HepG2 (cell line): ENCODE data around the gene DCAF6. TPM values are rescaled to one million over a fixed set of nuclear protein-coding genes. Genes with fewer than 3 reads are reported as not detected.

Experiments
- ASH2L ChIP-seq: fragments of 300-600, 200-600 bp; sonication (generic); IDR thresholded peaks from 2 replicates; pipeline ENCODE4 v1.7.0; 2017; ENCODE audit warnings: low read depth, mild to moderate bottlenecking, moderate library complexity, mixed read lengths, low read length; ENCODE audit not compliant: insufficient read length
- CBX5 ChIP-seq: sonication (generic); formaldehyde crosslinking; IDR thresholded peaks from 2 replicates; pipeline ENCODE4 v1.4.0; 2020; ENCODE audit warnings: missing genetic modification reagents, borderline replicate concordance
- CC2D1A ChIP-seq: sonication (generic); formaldehyde crosslinking; IDR thresholded peaks from 2 replicates; pipeline ENCODE4 v1.8.1; 2023; ENCODE audit warnings: mild to moderate bottlenecking, missing genetic modification reagents
- EHMT2 ChIP-seq: fragments of 200-600 bp; sonication (generic); IDR thresholded peaks from 2 replicates; pipeline ENCODE4 v1.7.0; 2017; ENCODE audit warnings: antibody characterized with exemption, low read depth, low read length, borderline replicate concordance
- ESRRA ChIP-seq: sonication (generic); formaldehyde crosslinking; IDR thresholded peaks from 2 replicates; pipeline ENCODE4 v1.5.1; 2020; ENCODE audit warnings: mild to moderate bottlenecking, low read depth, missing genetic modification reagents
- HDAC1 ChIP-seq: sonication (generic); formaldehyde crosslinking; IDR thresholded peaks from 2 replicates; pipeline ENCODE4 v1.5.1; 2020; ENCODE audit warnings: mild to moderate bottlenecking, missing genetic modification reagents
- HNRNPK ChIP-seq: fragments of 200-400 bp; formaldehyde crosslinking; IDR thresholded peaks from 2 replicates; pipeline ENCODE4 v1.6.1; 2018; ENCODE audit warnings: low read length, low read depth, moderate library complexity, mild to moderate bottlenecking; ENCODE audit not compliant: poor library complexity, severe bottlenecking
- HNRNPL ChIP-seq: fragments of 200-400 bp; formaldehyde crosslinking; IDR thresholded peaks from 2 replicates; pipeline ENCODE4 v1.6.1; 2017; ENCODE audit warnings: mild to moderate bottlenecking, low read depth, low read length
- NFE2L2 ChIP-seq: fragments of 150-350 bp; IDR thresholded peaks from 2 replicates; pipeline ENCODE4 v1.6.1; 2014; ENCODE audit warnings: low read length
- NFYB ChIP-seq: sonication (generic); formaldehyde crosslinking; IDR thresholded peaks from 2 replicates; pipeline ENCODE4 v1.4.0; 2020; ENCODE audit warnings: missing genetic modification reagents
- PHF20 ChIP-seq: sonication (generic); formaldehyde crosslinking; IDR thresholded peaks from 2 replicates; pipeline ENCODE4 v1.5.0; 2020; ENCODE audit warnings: mild to moderate bottlenecking, missing genetic modification reagents
- POLR2G ChIP-seq: fragments of 200-400 bp; formaldehyde crosslinking; IDR thresholded peaks from 2 replicates; pipeline ENCODE4 v1.6.1; 2018; ENCODE audit warnings: mild to moderate bottlenecking, low read depth, low read length, moderate library complexity
- PRMT3 ChIP-seq: sonication (generic); formaldehyde crosslinking; IDR thresholded peaks from 2 replicates; pipeline ENCODE4 v1.8.1; 2022; ENCODE audit warnings: low read depth, mild to moderate bottlenecking, moderate library complexity, missing genetic modification reagents, borderline replicate concordance
- RNF219 ChIP-seq: sonication (generic); formaldehyde crosslinking; IDR thresholded peaks from 2 replicates; pipeline ENCODE4 v1.5.0; 2020; ENCODE audit warnings: mild to moderate bottlenecking, missing genetic modification reagents
- SIX4 ChIP-seq: sonication (generic); formaldehyde crosslinking; IDR thresholded peaks from 2 replicates; pipeline ENCODE4 v1.4.0; 2020; ENCODE audit warnings: missing genetic modification reagents
- TERF1 ChIP-seq: sonication (generic); formaldehyde crosslinking; IDR thresholded peaks from 2 replicates; pipeline ENCODE4 v1.8.0; 2022; ENCODE audit warnings: mild to moderate bottlenecking, missing genetic modification reagents, moderate library complexity
- THAP8 ChIP-seq: sonication (generic); formaldehyde crosslinking; IDR thresholded peaks from 2 replicates; pipeline ENCODE4 v1.5.1; 2020; ENCODE audit warnings: missing genetic modification reagents, mild to moderate bottlenecking, borderline replicate concordance
- THRA ChIP-seq: sonication (generic); formaldehyde crosslinking; IDR thresholded peaks from 2 replicates; pipeline ENCODE4 v1.4.0; 2020; ENCODE audit warnings: missing genetic modification reagents, borderline replicate concordance
- ZNF367 ChIP-seq: sonication (generic); formaldehyde crosslinking; IDR thresholded peaks from 2 replicates; pipeline ENCODE4 v1.4.0; 2020; ENCODE audit warnings: missing genetic modification reagents, borderline replicate concordance
- ZNF512 ChIP-seq: sonication (generic); formaldehyde crosslinking; IDR thresholded peaks from 2 replicates; pipeline ENCODE4 v1.4.0; 2020; ENCODE audit warnings: mild to moderate bottlenecking, missing genetic modification reagents
- ZNF546 ChIP-seq: sonication (generic); formaldehyde crosslinking; conservative IDR thresholded peaks from 2 replicates; pipeline ENCODE4 v1.8.1; 2023; ENCODE audit warnings: mild to moderate bottlenecking, missing genetic modification reagents
- ZNF670 ChIP-seq: sonication (generic); formaldehyde crosslinking; IDR thresholded peaks from 2 replicates; pipeline ENCODE4 v1.8.0; 2022; ENCODE audit warnings: mild to moderate bottlenecking, missing genetic modification reagents, borderline replicate concordance
- ZZZ3 ChIP-seq: sonication (generic); formaldehyde crosslinking; IDR thresholded peaks from 2 replicates; pipeline ENCODE4 v1.4.0; 2020; ENCODE audit warnings: missing genetic modification reagents, mild to moderate bottlenecking, borderline replicate concordance
- polyA plus RNA-seq, 8 experiments: library from polyadenylated mRNA; depleted of rRNA in 3 of 8; stranded (reverse) in 7 of 8; unstranded in 1 of 8; fragments of >200 nt; fragmentation: Illumina TruSeq in 4 of 8; extraction: Trizol in 4 of 8; gene quantifications; 2 replicates each; pipeline versions ENCODE4 v1.2.1 to v1.2.3, GENCODE V29; 2011 to 2016; ENCODE audit warnings: low read depth in 4 of 8, missing spikeins in 1 of 8, mixed read lengths in 1 of 8; ENCODE audit not compliant: insufficient read depth in 1 of 8
- total RNA-seq, 5 experiments: library from RNA; depleted of rRNA; stranded (reverse); fragments of >200 nt; fragmentation: Illumina TruSeq; extraction: Trizol; gene quantifications; 2 replicates each; pipeline ENCODE4 v1.2.3, GENCODE V29; 2016; ENCODE audit warnings: low read depth in 1 of 5

DCAF6 gene
- total and polyA plus RNA-seq, 2 of the 13 experiments (the other 11 are each of a cell fraction or from before 2014, with no cell fraction given) = 24.7 to 33.7 TPM

GRCh38 chr1:167913895-167914496 lies 22.5 kb upstream of the DCAF6 start, which contains the start of gene ADCY10 (continued):
- TF ChIP-seq ZNF512 (no peak), ZNF546 (CRISPR knock-in tag) (no peak), PHF20 (CRISPR knock-in tag) (no peak), CBX5 (CRISPR knock-in tag) (no peak), SIX4 (CRISPR knock-in tag) (no peak), HDAC1 (CRISPR knock-in tag) (peak; percentile 53), POLR2G (peak; percentile 31; the same call in 1 of the 2 replicates), HNRNPL (no peak), NFE2L2 (no peak), ZNF367 (no peak), ESRRA (CRISPR knock-in tag) (no peak), RNF219 (CRISPR knock-in tag) (no peak), ZNF670 (no peak), CC2D1A (CRISPR knock-in tag) (no peak), ASH2L (no peak), TERF1 (no peak), EHMT2 (peak; percentile 43; the same call in 1 of the 2 replicates), NFYB (CRISPR knock-in tag) (0 out of 2 replicates have a peak, but pooled peaks have one; percentile 13), HNRNPK (no peak), THRA (CRISPR knock-in tag) (peak; percentile 80; the same call in 1 of the 2 replicates), PRMT3 (no peak), THAP8 (no peak), ZZZ3 (no peak)
